ENCODE data around the gene HTT.
A peak's percentile ranks its signal among the peaks of the same experiment; 100 is the strongest.

The HTT gene

GRCh38 chr4:3269105-3269927 is 194.8 kb downstream of the HTT start:
- no peak for DNase-seq

- DNase-seq, result no peak
Measured at GRCh38 chr4:3269991-3270611, 195.6 kb downstream of the HTT start.

- no peak for DNase-seq
Measured at GRCh38 chr4:3271131-3271530, 196.7 kb downstream of the HTT start.

- DNase-seq, result peak; percentile 71
Measured at GRCh38 chr4:3276986-3277385, 202.5 kb downstream of the HTT start.

GRCh38 chr4:3280466-3280865 is 206.0 kb downstream of the HTT start:
- no peak for DNase-seq

GRCh38 chr4:3283483-3283882 is 209.0 kb downstream of the HTT start:
- DNase-seq, result no peak

- DNase-seq, result no peak
Measured at GRCh38 chr4:3283916-3284315, 209.4 kb downstream of the HTT start.

- no peak for DNase-seq
Measured at GRCh38 chr4:3284734-3285557, 210.5 kb downstream of the HTT start.

- DNase-seq, result peak; percentile 47
Measured at GRCh38 chr4:3285558-3286334, 211.3 kb downstream of the HTT start.

GRCh38 chr4:3286335-3287175 is 212.1 kb downstream of the HTT start:
- DNase-seq, result no peak

- DNase-seq, result no peak
Measured at GRCh38 chr4:3287271-3287971, 212.9 kb downstream of the HTT start.

- DNase-seq, result no peak
Measured at GRCh38 chr4:3287972-3288570, 213.6 kb downstream of the HTT start.

GRCh38 chr4:3288571-3289094 is 214.2 kb downstream of the HTT start:
- no peak for DNase-seq

- DNase-seq, result no peak
Measured at GRCh38 chr4:3290476-3290875, 216.0 kb downstream of the HTT start.

GRCh38 chr4:3290889-3291321 is 216.4 kb downstream of the HTT start:
- DNase-seq, result no peak

- no peak for DNase-seq
Measured at GRCh38 chr4:3291411-3291968, 217.0 kb downstream of the HTT start.

GRCh38 chr4:3291969-3292570 is 217.6 kb downstream of the HTT start:
- DNase-seq, result peak; percentile 52

GRCh38 chr4:3292571-3293400 is 218.3 kb downstream of the HTT start, which contains the start of gene RGS12:
Gene RGS12, plus strand, starts transcription at chr4:3293021. Its CDS starts 23,150 bp downstream, at chr4:3316171.
- DNase-seq, result peak; percentile 92

Data from fibroblast of skin of back (primary cell).